SKM-1 treated with dmso at 0.1 percent for 144 hours (cell line): Measurements from ENCODE around the gene CIAO2A.
"Not testable (repeated sequence)": the region's sequence is repeated elsewhere in the genome, so short reads cannot be mapped to it uniquely, and the experiment has no call there.

Source experiments
- DNase-seq: peaks from one replicate; lab custom pipeline; 2025; ENCODE audit not compliant: unreplicated experiment; lab: John Stamatoyannopoulos, UW

Gene CIAO2A

GRCh38 chr15:64112073-64112772 lies 18.6 kb upstream of the CIAO2A start:
- no peak for DNase-seq

- DNase-seq, result no peak
These were observed 18.0 kb upstream of the CIAO2A start for GRCh38 chr15:64111679-64112050.

DNA sequence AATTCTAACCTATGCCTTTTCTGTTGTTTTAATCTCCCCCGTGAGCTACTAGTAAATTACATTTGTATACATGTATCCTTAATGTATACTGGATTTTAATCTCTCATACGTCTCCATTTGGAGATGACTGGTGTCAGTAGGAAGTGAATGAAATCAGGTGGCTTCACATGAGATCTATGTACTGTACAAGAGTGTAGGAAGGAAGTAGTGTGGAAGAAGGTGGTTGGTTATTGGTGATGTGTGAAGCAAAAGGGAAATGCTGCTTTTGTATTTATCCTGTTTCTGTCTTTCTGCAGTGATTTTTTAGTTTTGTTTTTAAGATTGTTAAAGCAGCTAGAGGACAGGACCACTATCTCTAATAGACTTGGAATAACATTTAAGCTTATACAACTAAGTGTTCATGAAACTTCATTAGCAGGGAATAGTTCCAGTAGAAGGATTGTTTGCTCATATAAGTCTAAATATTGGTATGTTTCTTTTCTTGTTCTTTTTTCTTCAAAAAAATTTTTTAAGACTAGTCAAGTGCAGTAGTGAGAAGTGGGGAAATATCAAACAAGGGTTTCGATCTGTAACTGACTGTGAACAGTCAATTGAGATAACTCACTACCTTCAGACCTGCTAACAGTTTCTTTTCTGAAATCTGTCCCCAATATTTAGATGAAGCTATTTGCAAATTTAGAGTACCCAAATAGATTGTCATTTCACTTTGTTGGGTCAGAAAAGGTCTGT lies 17.5 kb upstream of the CIAO2A start:
- no peak for DNase-seq

- DNase-seq, result not testable (repeated sequence)
These were observed 16.6 kb upstream of the CIAO2A start for GRCh38 chr15:64110108-64110701.

GRCh38 chr15:64107337-64107736 lies 13.7 kb upstream of the CIAO2A start:
- no peak for DNase-seq

- DNase-seq, result peak; percentile 20
These were observed 11.6 kb upstream of the CIAO2A start for GRCh38 chr15:64105113-64105704.

DNA sequence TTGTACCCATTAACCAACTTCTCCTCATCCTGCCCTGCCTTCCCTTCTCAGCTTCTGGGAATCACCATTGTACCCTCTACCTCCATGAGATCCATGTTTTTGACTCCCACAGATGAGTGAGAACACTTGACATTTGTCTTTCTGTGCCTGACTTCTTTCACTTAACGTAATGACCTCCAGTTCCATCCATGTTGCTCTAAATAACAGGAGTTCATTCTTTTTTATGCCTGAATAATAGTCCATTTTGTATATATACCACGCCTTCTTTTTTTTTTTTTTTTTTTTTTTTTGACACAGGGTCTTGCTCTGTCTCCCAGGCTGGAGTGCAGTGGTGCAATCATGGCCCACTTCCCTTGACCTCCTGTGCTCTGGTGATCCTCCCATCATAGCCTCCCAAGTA lies 8.9 kb upstream of the CIAO2A start:
- DNase-seq, result no peak

DNA sequence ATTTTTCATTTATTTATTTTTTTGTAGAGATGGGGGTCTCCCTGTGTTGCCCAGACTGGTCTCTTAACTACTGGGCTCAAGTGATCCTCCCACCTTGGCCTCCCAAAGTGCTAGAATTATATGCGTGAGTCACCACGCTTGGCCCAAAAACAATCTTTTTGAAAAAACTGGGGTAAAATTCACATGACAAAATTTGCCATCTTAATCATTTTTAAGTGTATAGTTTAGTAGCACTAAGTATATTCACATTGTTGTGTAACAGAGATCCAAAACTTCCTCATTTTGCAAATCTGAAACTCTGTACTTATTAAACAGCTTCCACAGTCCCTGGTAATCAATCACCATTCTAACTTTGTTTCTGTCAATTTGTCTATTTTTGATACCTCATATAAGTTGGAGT lies 7.3 kb upstream of the CIAO2A start:
- DNase-seq, result peak; percentile 6

DNA sequence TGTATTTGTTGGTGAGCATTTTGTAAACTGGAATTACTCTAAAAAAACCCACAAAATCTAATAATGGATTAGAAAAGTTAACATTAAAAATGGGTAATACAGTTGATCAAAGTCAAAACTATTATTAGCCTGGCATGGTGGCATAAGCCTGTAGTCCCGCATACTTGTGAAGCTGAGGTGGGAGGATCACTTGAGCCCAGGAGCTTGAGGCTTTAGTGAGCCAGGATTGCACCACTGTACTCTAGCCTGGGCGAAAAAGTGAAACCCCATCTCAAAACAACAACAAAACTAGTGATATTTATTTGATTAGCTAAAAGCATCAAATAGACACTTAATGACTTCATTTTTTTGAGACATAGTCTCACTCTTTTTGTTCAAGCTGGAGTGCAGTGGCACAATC lies 5.7 kb upstream of the CIAO2A start:
- no peak for DNase-seq

GRCh38 chr15:64096668-64097384 lies 3.2 kb upstream of the CIAO2A start:
- peak; percentile 6 for DNase-seq

DNA sequence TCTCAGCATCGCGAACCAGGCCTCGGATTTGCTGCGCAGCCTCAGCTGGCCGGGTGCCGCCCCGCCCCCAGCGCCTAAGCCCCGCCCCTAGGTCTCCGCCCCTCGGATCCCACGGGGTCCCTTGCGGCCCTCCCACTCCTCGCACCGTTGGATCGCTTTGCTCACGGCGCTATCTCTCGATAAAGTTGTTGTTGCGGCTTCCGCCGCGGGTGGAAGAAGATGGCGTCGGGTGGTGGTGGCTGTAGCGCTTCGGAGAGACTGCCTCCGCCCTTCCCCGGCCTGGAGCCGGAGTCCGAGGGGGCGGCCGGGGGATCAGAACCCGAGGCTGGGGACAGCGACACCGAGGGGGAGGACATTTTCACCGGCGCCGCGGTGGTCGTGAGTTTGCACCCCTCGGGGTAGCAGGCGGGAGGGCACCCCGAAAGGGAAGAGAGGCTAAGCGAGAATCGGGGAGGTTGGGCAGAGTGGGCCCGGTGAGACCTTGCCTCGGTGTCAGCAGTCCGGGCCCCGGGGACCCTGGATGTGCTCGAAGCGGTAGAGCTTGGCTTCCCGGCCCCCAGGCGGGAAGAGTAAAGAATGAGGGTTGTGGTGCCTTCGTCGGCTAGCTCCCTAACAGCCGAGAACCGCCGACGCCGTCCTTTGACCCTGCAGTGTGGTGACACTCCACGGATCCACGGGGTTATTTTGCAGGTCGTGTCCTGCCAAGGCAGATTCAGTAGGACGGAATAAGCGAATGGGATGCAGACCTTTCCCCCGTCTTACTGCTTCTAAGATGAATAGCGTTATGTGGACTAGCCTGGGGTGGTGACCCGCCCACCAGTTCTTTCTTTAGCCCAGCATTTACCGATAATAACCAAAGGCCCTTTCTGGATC lies 2.4 kb upstream of the CIAO2A start, which contains the start of gene SNX1:
TSS of gene SNX1 (plus strand) at position 188 of the 873 bp plus-strand sequence. CDS start at position 220, 32 bp downstream.
- DNase-seq, result peak; percentile 88

- no peak for DNase-seq
These were observed 1.8 kb upstream of the CIAO2A start for GRCh38 chr15:64095431-64095794.

GRCh38 chr15:64092864-64093626 lies 593 bp downstream of the CIAO2A start:
- peak; percentile 39 for DNase-seq

GRCh38 chr15:64092075-64092820 lies 1.4 kb downstream of the CIAO2A start:
- no peak for DNase-seq

DNA sequence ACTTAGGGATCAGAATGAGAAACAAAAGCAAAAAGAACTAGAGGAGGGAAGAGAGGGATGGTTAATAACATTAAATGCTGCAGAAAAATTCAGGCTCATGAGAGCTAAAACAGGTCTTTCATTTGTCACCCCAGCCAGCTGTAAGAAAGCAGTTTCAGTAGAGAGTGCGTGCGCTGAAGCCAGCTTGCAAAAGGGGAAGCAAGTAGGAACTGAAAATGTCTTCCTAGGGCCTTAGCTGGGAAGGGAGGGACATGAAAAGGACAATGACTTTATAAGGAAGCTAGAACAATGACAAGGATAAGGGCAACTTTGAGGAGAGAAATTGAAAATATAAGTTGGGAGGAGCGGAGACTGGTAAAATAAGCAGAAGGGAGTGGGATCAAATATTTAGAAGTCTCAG lies 3.1 kb downstream of the CIAO2A start:
- DNase-seq, result peak; percentile 55

DNA sequence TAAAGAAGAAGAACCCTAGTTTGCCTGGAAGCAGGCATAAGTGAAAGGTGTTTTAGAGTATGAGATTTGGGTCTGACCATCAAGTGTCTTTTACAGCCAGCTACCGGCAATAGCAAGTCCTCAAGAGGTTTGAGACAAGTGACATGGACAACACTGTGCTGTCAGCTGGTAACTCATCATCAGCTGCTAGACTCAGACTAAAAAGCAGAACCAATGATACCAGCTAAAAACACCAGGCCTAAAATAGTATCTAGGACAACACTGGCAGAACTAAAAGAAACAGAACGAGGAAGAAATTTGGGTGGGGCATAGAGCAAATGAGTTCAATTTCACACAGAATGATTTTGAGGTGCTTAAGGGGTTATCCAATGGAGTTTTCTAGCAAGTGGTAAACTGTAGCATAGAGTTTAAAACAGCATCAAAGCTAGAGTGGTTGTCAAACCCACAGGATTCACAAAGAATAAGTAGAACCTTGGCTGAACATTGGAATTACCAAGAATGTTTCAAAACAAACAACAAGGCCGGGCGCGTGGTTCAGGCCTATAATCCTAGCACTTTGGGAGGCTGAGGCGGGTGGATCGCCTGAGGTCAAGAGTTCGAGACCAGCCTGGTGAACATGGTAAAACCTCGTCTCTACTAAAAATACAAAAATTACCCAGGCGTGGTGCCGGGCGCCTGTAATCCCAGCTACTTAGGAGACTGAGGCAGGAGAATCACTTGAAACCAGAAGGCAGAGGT lies 3.9 kb downstream of the CIAO2A start:
- DNase-seq, result peak; percentile 21

DNA sequence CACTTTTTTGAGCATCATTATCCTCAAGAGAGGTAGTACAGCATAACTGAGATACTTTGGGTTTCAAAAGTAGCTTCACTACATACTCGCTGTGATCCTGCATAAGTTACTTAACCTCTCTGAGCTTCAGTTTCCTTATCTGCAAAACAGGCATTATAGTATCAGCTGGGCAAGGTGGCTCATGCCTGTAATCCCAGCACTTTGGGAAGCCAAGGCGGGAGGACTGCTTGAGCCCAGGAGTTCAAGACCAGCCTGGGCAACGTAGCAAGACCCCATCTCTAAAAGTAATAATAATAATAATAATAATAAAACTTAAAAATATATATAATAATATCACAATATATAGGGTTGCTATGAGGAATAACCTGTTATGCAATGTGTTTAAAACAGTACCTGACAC lies 10.9 kb downstream of the CIAO2A start:
- DNase-seq, result no peak

DNA sequence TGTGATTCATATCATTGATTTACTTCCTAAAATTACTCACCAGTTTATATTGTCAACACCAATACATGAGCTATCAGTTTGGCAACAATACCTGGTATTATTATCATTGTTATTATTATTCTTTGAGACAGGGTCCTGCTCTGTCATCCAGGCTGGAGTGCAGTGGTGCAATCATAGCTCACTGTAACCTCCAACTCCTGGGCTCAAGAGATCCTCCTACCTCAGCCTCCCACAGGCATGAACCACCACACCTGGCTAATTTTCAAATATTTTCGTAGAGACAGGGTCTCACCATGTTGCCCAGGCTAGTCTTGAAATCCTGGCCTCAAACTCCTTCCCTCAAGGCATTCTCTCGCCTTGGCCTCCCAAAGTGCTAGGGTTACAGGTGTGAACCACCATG lies 20.1 kb downstream of the CIAO2A start:
- not testable (repeated sequence) for DNase-seq
